GM19328 (cell line): Measurements from ENCODE around the gene CACTIN.
"Not testable (repeated sequence)": the region's sequence is repeated elsewhere in the genome, so short reads cannot be mapped to it uniquely, and the experiment has no call there.

Experiments
- ATAC-seq: cut with Tn5 transposase; IDR thresholded peaks from one replicate; pipeline ENCODE4 v1.9.1; 2021; ENCODE audit warnings: mild to moderate bottlenecking, moderate library complexity; ENCODE audit not compliant: unreplicated experiment

CACTIN gene

GRCh38 chr19:3648037-3648905, 21.7 kb upstream of the CACTIN start:
- no peak for ATAC-seq

DNA sequence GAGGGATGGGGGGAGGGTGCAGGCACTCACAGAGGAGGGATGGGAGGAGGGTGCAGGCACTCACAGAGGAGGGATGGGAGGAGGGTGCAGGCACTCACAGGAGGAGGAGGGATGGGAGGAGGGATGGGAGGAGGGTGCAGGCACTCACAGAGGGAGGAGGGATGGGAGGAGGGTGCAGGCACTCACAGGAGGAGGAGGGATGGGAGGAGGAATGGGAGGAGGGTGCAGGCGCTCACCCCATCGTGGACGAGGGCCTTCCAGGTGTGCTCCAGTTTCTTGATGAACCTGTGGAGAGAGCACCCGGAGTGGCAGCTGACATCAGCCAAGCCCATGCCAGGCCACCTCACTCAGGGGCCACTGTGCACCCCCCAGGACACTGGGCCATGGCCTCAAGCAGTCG, 20.5 kb upstream of the CACTIN start:
- not testable (repeated sequence) for ATAC-seq

DNA sequence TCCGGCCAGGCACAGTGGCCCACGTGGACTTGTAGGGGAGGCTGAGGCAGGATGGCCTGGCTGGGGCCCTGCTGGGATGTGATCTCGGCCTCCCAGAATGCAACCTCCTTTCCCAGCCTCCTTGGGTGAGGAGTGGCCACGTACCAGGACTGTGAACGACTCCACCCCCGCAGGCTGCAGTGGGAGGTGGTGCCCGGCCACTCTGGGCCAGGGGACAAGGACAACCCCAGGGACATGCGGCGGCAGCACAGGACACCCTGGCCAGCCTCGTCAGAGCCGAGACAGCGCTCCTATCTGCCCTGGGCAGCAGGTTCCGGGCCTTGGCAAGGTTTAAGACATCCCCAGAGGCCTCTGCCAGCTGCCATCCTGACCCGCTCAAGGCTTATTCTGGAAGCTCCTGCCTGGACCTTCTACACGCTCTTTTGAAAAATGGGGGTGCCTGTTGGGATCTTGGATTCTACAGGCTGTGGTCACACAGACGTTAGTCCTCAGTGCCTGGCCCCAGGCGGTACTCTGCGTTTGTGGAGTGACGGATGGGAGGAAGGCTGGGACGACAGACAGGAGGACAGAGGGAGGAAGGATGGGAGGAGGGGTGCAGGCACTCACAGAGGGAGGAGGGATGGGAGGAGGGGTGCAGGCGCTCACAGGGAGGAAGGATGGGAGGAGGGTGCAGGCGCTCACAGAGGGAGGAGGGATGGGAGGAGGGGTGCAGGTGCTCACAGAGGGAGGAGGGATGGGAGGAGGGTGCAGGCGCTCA, 19.9 kb upstream of the CACTIN start:
- ATAC-seq: no peak

GRCh38 chr19:3645726-3646125, 19.1 kb upstream of the CACTIN start:
- ATAC-seq: no peak

DNA sequence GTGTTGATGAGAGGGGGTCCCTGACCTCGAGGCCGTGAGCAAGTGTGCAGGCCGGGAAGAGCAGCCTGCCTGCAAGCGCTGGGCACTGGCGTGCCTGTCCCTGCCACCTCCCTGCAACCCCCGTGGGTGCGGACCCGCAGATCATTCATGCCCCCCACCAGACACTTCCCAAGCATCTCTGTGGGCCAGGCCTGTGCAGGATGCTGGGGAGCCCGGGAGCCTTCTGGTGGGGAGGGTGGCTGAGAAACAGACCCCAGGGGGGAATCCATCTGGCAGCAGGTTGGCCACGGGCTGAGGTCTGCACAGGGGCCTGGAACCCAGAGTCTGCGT, 18.4 kb upstream of the CACTIN start:
- no peak for ATAC-seq

DNA sequence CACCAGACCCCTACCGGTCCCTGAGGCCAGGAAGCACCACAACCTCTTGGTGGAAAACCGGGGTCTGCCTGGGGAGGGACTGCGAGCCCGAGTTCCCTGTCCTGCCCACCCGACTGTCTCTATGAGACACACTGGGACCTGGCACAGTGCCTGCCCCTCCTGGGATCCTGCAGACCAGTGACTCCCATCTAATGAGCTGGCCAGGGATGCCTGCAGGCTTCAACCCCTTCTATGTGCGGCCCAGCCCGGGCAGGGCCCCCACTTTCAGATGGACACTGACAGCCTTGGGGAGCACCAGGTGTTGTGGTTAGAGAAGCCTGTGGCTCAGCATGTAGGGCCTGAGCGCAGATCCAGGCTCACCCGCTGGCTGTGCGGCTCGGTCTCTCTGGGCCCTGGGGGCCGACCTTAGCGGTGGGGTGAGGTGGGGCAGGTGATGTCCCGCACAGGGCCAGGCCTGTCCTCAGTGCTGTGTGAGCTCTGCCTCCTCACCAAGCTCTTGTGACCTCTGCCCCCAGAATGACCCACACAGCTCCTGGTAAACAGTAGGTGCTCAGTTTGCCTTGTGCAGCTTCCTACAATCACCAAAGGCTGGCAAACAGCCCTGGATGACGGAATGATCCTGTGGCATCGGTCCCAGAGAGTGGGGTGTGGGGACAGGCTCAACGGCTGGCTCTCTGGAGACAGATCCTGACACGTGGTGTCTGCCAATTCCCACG, 17.9 kb upstream of the CACTIN start:
- no peak for ATAC-seq

DNA sequence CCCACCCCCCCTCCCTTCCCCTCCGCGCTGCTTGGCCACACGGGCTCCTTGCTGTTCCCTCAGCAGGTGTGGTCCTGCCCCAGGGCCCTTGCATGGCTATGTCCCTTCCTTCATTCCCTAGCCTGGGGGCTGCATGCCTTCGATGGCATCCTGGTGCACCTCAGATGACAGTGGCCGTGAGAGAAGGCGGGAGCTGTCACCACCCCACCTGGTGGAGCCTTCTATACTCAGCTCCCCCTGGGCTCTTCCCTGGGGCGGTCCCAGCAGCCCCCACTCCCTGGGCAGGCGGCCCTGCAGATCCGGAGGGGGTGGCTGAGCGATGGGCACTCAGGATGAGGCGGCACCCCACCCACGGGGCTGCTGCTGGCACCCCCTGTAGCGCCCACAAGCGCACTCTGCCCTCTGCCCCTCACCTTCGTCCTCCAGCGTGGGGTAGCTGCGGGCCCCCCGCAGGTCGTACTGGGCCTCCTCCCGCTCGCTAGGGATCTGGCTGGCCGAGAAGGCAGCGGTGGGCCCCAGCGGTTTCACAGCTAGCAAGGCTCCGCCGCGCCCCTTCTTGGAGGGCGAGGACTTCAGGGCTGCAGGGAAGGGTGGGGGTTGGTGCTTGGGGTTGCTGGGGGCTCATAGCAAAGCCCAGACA, 17.2 kb upstream of the CACTIN start:
- ATAC-seq: no peak

DNA sequence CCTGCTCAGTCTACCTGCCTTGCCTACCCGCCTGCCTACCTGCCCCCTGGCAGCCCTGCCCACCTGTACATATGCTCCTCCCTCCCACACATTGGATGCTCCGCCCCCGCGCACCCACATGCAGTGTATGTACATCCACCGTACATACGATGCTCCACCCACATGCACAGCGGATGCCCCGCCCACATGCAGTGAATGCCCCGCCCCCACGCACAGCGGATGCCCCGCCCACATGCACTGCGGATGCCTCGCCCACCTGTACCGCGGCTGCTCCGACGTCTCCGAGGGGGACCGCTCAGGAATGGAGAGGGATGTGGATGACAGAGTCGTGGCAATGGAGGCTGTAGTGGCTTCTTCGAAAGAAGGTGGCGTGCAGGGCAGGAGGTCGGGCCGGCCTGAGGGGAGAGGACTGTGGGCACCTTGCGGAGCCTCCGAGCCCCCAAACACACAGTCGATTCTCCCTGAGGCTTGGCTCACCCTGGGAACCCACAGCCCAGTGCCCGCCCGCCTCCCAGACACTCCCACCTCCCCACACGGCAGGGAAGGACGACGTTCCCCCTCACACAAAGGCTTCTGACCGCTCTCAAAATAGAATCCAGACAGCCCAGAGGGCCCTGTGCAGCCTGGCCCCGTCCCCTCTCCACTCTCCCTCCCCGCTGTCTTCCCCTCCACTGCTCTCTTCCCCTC, 16.5 kb upstream of the CACTIN start:
- ATAC-seq: no peak

- no peak for ATAC-seq
These were observed 15.7 kb upstream of the CACTIN start for GRCh38 chr19:3642296-3642695.

DNA sequence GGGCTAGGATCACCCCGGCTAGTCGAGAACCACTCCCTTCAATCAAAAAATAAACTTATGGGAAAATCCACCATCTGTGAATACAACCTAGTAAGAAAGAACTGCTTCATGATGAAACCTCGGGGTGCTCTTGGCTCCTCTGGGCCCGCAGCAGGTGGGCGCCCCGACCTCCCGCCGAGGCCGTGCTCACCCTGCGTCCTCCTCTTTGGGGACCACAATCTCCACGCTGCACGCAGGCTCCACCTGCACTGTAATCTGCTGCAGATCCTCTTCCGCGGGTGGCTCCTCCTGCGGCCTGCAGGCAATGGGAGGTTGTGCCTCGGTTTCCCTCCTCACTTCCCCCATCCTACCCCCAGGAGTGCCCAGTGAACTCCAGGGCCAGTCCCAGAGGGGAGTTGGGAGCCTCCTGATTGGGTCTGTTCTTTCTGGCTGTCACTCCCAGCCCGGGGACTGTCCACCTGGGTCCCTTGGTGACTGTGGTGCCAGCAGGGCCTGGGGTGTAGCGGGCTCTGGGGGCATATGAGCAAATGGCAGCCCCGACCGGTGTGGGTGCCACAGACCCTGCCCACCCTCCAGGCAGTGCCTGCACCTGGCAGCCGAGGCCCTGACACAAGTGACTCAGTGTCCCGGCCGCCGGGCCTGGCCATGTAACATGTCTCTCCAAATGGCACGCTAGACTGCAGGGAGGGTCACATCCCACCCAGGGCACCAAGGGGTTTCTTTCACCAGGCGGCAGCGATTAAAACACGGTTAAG, 15.1 kb upstream of the CACTIN start:
- ATAC-seq: no peak

- ATAC-seq: no peak
These were observed 12.9 kb upstream of the CACTIN start for GRCh38 chr19:3639479-3639878.

DNA sequence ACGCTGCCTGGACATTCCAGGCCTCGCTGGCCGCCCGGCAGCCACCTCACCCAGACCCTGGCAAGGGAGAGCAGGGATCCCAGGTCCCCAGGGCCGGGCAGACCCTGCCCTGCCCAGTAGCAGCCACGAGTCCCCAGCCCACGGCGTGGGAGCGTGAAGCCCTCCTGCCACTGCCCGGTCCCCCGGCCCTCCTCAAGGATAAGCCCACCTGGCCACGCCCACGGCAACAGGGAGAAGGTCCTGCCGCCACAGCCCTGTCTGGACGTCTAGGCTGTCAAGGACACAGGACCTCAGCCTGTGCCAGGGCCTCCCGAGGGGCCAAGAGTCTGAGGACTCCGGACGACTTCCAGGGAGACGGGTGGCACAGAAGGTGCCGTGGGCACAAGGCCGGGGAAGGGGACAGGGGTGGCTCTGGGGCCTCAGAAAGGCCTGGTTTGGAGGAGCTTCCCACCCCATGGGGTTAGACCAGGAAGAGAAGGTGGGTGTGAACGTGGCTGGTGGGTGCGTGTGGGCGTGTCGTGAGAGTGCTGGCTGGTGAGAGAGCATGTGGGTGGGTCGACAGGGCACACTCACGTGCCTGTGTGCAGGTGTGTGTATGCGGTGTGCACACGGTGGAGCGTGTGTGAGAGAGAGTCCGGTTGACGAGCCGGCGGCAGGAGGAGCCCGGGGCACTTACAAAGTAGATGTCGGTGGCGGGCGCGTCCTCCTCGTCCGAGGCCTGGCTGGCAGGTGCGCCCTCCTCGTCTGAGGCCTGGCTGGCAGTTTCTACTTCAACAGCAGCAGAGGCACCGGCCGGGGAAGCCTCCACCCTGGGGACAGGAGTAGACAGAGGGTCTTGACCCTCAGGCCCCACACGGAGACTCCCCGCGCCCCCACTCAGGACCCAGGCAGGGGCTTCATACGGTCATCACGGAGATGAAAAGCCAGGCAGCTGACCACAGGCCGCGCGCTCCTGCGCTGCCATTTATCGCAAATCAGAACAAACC, 11.9 kb upstream of the CACTIN start:
- no peak for ATAC-seq

- no peak for ATAC-seq
These were observed 11.0 kb upstream of the CACTIN start for GRCh38 chr19:3637621-3638020.

GRCh38 chr19:3636962-3637361, 10.4 kb upstream of the CACTIN start:
- no peak for ATAC-seq

DNA sequence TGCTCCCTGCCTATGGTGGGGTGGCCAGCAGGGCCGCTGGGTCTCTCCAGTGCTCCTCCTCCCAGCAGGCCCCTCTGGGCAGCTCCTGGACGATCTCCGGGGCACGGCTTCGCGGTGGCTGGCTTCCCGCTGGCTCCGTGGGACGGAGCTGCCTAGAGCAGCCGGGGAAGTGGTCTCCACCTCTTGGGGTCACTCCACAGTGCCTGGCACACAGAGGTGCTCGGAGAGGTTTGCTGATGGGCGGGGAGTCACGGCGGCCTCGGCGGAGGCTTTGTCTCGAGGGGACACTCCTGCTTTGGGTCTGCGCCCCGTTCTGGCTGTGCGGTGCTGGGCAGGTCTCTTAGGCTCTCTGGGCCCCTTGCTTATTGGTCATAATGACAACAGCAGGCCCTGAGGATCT, 9.9 kb upstream of the CACTIN start:
- ATAC-seq: no peak

DNA sequence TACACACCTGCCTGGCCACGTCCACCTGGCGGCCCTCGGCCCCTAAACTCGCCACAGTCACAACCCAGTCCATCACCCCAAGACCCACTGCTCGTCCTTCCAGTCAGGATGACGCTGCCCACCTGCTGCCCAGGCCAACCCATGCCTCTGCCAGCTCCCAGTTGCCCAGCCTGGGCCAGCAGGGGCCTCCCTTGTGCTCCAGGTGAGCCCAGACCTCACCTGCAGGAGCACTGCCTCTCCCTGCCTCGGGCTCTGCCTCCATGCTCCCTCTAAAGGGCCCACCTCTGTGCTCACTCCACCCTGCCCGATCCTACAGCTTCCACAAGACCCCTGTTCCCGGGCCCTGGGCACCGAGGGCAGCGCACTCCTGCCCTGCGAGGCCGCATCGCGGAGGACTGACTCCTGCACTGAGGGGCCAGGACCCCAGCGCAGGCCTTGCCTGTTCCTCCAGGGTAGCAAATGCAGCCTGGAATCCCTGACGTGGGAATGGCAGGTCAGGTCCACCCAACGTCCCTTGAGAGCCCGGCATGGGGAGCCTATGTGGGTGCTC, 8.0 kb upstream of the CACTIN start:
- ATAC-seq: no peak

- ATAC-seq: no peak
These were observed 7.0 kb upstream of the CACTIN start for GRCh38 chr19:3633559-3633988.

GRCh38 chr19:3632739-3633558, 6.4 kb upstream of the CACTIN start:
- no peak for ATAC-seq
